ENCODE measurements around the gene IL36RN.

DNA sequence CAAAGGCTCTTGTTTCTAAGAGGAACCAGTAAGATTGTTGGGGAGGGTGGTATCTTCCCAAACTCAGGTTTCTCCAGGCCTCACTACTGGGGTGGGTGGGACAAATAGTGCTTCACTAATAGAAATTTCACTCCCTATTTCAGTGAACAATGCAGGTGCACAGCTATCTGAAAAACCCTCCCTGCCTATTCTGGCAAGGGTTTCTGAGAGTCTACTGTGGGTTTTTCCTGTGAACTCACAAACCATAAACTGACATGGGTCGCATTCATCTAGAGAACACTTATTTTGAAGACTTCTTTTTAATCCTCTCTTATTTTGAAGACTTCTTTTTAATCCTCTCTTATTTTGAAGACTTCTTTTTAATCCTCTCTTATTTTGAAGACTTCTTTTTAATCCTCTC is 49.4 kb upstream of the IL36RN start:
- TF ChIP-seq, protein P1, sequence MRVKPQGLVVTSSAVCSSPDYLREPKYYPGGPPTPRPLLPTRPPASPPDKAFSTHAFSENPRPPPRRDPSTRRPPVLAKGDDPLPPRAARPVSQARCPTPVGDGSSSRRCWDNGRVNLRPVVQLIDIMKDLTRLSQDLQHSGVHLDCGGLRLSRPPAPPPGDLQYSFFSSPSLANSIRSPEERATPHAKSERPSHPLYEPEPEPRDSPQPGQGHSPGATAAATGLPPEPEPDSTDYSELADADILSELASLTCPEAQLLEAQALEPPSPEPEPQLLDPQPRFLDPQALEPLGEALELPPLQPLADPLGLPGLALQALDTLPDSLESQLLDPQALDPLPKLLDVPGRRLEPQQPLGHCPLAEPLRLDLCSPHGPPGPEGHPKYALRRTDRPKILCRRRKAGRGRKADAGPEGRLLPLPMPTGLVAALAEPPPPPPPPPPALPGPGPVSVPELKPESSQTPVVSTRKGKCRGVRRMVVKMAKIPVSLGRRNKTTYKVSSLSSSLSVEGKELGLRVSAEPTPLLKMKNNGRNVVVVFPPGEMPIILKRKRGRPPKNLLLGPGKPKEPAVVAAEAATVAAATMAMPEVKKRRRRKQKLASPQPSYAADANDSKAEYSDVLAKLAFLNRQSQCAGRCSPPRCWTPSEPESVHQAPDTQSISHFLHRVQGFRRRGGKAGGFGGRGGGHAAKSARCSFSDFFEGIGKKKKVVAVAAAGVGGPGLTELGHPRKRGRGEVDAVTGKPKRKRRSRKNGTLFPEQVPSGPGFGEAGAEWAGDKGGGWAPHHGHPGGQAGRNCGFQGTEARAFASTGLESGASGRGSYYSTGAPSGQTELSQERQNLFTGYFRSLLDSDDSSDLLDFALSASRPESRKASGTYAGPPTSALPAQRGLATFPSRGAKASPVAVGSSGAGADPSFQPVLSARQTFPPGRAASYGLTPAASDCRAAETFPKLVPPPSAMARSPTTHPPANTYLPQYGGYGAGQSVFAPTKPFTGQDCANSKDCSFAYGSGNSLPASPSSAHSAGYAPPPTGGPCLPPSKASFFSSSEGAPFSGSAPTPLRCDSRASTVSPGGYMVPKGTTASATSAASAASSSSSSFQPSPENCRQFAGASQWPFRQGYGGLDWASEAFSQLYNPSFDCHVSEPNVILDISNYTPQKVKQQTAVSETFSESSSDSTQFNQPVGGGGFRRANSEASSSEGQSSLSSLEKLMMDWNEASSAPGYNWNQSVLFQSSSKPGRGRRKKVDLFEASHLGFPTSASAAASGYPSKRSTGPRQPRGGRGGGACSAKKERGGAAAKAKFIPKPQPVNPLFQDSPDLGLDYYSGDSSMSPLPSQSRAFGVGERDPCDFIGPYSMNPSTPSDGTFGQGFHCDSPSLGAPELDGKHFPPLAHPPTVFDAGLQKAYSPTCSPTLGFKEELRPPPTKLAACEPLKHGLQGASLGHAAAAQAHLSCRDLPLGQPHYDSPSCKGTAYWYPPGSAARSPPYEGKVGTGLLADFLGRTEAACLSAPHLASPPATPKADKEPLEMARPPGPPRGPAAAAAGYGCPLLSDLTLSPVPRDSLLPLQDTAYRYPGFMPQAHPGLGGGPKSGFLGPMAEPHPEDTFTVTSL (CRISPR knock-in tag; IDR thresholded peaks at IDR 0.05; ENCODE audit: borderline replicate concordance) = no peak
- TF ChIP-seq SP2 (CRISPR knock-in tag; IDR thresholded peaks at IDR 0.05) (no peak), EP300 (IDR thresholded peaks at IDR 0.05; ENCODE audit: low read depth in 2 of 2, low read length in 2 of 2) (no peak), EP300 (CRISPR knock-in tag; IDR thresholded peaks at IDR 0.05; ENCODE audit: borderline replicate concordance) (no peak), ERF (CRISPR knock-in tag; IDR thresholded peaks at IDR 0.05) (no peak), HIVEP1 (CRISPR knock-in tag; IDR thresholded peaks at IDR 0.05) (no peak), FOXK1 (CRISPR knock-in tag; IDR thresholded peaks at IDR 0.05; ENCODE audit: borderline replicate concordance, low read depth) (no peak), U2AF2 (IDR thresholded peaks at IDR 0.05; ENCODE audit: low read depth, low read length) (no peak), ZNF496 (CRISPR knock-in tag; IDR thresholded peaks at IDR 0.05; ENCODE audit: insufficient replicate concordance) (no peak)
- TF ChIP-seq, protein P2, sequence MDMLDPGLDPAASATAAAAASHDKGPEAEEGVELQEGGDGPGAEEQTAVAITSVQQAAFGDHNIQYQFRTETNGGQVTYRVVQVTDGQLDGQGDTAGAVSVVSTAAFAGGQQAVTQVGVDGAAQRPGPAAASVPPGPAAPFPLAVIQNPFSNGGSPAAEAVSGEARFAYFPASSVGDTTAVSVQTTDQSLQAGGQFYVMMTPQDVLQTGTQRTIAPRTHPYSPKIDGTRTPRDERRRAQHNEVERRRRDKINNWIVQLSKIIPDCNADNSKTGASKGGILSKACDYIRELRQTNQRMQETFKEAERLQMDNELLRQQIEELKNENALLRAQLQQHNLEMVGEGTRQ (IDR thresholded peaks at IDR 0.05; ENCODE audit: low read depth, low read length) = no peak
- TF ChIP-seq, protein P2 (CRISPR knock-in tag; IDR thresholded peaks at IDR 0.05; ENCODE audit: borderline replicate concordance) = no peak

Measured in HepG2 (cell line).